H7 (cell line): Measurements from ENCODE around the gene PATE1. TPM values are rescaled to one million over a fixed set of nuclear protein-coding genes. Genes with fewer than 3 reads are reported as not detected.
A peak's percentile ranks its signal among the peaks of the same experiment; 100 is the strongest.
"Not testable (repeated sequence)": the region's sequence is repeated elsewhere in the genome, so short reads cannot be mapped to it uniquely, and the experiment has no call there.

Experiments used
- DNase-seq: peaks from one replicate; pipeline ENCODE4 v3.0.0; 2012
- H3K27me3 ChIP-seq: 2 replicates; pipeline ENCODE4 v1.6.0; 2011; ENCODE audit warnings: mild to moderate bottlenecking, low read length; ENCODE audit not compliant: control insufficient read depth, insufficient read depth
- H3K36me3 ChIP-seq: replicated peaks from 2 replicates; pipeline ENCODE4 v1.5.1; 2011; ENCODE audit warnings: low read length; ENCODE audit not compliant: control insufficient read depth, insufficient read depth
- H3K4me3 ChIP-seq: 2 replicates; pipeline ENCODE4 v1.5.1; 2011; ENCODE audit warnings: low read depth, mild to moderate bottlenecking, control low read depth, low read length, moderate library complexity; ENCODE audit not compliant: insufficient read depth
- total RNA-seq: library from RNA; depleted of rRNA; stranded (reverse); fragments of >200 nt; shearing (Covaris generic); gene quantifications from 2 replicates; pipeline ENCODE4 v1.2.3, GENCODE V29; 2014; rRNA removed

PATE1 gene, protein sequence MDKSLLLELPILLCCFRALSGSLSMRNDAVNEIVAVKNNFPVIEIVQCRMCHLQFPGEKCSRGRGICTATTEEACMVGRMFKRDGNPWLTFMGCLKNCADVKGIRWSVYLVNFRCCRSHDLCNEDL
- total RNA-seq: not detected in 2 replicates

DNA sequence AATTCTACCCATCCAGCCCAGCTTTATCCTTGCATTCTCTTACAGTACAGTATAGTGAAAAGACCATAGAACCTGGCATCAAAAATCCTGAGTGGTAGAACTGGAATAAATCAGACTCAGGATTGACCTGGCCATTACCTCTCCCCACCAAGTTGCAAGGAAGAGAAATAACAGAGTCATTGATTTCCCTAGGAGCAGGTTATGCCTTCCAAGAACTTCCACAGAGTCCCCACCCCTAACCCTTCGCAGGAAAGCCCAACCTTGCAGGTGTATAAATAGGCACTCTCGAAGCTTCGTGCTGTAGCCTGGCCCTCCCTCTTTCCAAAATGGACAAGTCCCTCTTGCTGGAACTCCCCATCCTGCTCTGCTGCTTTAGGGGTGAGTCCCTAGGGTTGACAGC, at the start of gene PATE1:
PATE1 (plus strand) TSS at position 301 of the 400 bp plus-strand sequence; CDS start at position 327, 26 bp downstream.
- no peak for DNase-seq
- no peaks in the 10 kb centered on the region; the same call in 1 of the 2 replicates for H3K27me3 ChIP-seq
- no peaks in the 10 kb centered on the region for H3K36me3 ChIP-seq
- no peak within 1 kb of the TSS for H3K4me3 ChIP-seq

DNA sequence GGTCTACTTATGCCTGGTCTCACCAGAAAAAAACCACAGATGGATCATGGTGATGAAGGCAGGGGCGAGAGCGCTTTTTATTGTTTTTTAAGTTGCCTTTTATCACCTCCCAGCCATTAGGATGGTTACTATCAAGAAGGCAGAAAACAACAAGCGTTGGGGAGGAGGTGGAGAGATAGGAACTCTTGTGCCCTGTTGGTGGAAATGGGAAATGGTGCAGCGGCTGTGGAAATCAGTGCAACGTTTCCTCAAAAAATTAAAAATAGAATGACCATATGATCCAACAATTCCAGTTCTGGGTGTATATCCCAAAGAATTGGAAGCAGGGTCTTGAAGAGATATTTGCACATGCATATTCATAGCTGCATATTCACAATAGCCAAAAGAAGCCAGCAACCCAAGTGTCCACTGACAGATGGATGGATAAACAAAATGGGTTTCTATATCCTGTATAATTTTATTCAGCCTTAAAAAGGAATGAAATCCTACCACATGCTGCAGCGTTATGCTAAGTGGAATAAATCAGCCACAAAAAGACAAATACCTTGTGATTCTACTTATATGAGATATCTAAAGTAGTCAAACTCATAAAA, 45.0 kb upstream of the PATE1 start:
- H3K4me3 ChIP-seq: no peak overlapping the region
- H3K36me3 ChIP-seq: no peaks in the 10 kb centered on the region
- DNase-seq: no peak
- no peaks in the 10 kb centered on the region for H3K27me3 ChIP-seq

DNA sequence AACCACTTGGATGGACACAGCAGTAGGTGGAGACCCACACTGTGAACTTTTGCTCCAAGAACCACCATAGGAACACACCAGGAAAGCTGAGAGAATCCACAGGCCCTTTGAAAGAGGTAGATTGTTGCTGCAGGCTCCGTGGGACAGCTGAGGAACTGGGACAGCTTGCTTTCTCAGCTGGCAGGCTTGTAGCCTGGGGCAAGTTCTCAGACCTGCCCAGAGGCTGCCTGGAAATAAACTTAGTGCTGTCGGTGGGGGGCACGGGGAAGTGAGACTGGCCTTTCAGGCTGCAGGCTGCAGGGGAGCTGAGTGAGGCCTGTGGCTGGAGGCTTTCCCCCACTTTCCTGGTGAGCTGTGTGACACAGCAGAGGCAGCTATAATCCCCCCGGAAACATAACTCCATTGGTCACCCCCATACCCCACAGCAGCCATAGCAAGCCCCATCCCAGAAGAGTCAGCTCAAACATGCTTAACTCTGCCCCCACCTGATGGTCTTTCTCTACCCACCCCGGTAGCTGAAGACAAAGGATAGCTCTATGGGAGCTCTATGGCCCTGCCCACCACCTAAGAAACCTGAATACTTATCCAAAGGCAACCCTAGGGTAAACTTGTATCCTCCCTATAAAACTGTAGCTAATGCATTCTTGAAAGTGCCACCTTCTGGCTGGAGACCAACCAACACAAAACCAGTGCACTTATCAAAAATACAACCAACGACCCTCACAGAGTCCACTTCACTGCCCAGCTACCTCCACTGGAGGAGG, 44.0 kb upstream of the PATE1 start:
- Histone ChIP-seq H3K36me3 (no peaks in the 10 kb centered on the region), H3K4me3 (no peak overlapping the region), H3K27me3 (no peaks in the 10 kb centered on the region)
- DNase-seq: peak; percentile 31

DNA sequence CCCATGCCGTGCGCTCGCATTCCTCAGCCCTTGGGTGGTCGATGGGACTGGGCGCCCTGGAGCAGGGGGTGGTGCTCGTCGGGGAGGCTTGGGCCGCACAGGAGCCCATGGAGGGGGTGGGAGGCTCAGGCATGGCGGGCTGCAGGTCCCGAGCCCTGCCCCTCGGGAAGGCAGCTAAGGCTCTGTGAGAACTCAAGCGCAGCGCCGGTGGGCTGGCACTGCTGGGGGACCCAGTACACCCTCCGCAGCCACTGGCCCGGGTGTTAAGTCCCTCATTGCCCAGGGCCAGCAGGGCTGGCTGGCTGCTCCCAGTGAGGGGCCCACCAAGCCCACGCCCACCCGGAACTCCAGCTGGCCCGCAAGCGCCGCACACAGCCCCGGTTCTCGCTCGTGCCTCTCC, 41.4 kb upstream of the PATE1 start:
- H3K27me3 ChIP-seq, H3K4me3 ChIP-seq, DNase-seq, H3K36me3 ChIP-seq: not testable (repeated sequence)

DNA sequence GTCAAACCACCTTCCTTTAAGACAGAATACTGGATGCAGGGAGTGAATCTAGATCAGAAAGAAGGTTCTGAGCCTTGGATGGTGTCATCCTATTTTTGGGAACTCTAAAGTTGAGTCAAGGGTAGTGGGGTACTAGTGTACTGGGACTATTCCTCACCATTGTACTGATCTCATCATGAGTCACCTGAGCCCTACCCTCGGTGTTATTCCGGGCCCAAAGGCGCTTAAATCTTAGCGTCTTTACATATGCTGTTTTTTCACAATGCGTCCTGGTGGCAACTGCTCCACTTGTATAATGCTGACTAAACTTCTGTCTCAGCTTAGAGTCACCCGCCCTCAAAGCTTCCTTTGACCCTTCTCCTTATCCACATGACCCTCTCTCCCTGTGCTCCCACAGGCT, 25.3 kb upstream of the PATE1 start:
- DNase-seq: no peak
- Histone ChIP-seq H3K27me3 (no peaks in the 10 kb centered on the region), H3K36me3 (no peaks in the 10 kb centered on the region), H3K4me3 (no peak overlapping the region)

DNA sequence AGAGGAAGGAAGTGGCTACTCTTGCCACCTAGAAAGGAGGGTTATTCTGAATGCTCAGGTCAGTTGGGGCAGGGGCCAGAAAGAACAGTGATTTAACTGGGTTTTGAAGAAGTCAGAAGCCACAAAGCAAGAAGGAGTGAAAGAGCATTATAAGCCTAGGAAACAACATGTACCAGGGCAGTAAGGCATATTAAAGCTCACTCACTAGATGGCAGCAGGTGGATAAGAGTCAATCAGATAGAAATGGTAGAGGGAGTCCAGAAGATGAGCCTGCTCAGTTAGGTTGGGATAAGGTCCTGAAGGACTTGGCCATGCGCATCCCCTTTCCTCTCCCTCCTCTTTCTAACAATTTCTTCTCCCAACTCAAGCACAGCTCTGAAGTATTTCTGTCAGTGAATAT, 22.0 kb upstream of the PATE1 start:
- DNase-seq: peak; percentile 22
- H3K36me3 ChIP-seq: no peaks in the 10 kb centered on the region
- H3K27me3 ChIP-seq: no peaks in the 10 kb centered on the region
- H3K4me3 ChIP-seq: no peak overlapping the region

DNA sequence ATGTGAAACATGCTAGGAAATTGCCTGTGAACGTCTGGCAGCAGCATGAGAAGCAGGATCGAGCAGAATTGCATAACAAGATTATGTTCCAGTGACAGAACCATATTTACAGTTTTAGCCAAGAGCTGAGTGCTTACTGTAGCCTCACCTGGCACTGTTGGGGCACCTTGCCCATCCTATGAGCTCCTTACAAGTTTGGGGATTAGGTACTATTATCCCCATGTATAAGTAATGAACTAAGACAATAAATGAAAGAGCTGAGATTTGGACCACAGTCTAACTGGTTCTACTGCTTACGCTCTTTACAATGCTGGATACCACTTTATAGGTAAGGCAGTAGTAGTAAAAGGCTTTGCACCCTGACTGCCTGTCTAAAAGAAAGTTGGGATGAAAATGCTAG, 17.1 kb upstream of the PATE1 start:
- H3K36me3 ChIP-seq: no peaks in the 10 kb centered on the region
- no peak overlapping the region for H3K4me3 ChIP-seq
- no peak for DNase-seq
- no peaks in the 10 kb centered on the region for H3K27me3 ChIP-seq

DNA sequence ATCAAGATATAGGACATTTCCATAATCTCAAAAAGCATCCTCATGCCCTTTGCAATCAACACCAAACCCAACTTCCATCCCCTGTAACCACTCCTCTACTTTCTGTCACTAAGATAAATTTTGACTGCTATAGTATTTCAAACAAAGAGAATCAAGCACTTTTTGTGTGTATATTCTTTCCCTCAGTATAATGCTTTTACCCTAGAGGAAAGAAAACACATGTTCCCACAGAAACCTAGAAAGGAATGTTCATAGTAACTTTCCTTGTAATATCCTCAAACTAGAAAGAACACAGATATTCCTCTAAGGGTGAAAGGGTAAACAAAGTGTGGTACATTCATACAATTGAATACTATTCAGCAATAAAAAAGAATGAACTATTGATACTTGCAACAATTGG, 5.5 kb upstream of the PATE1 start:
- no peaks in the 10 kb centered on the region; the same call in 1 of the 2 replicates for H3K27me3 ChIP-seq
- H3K36me3 ChIP-seq: no peaks in the 10 kb centered on the region
- H3K4me3 ChIP-seq: no peak overlapping the region
- no peak for DNase-seq

DNA sequence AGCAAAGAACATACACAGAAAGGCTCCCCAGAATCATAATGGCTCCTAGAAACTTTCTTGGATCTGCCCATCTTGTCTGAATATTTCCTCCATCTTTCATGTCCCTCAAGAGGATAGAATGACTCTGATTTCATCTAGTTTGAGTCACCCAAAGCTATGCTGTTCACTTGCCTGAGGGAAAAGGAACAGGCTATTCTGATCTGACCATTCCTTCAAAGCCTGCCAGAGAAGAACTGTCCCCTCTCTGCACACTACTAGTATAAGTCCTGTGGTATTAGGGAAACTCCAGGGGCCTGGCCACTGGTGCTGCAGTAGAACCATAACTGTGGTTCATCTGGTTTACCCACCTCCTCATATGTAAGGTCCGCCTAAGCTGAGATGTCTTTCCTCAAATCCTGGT, 2.4 kb upstream of the PATE1 start:
- no peak for DNase-seq
- H3K27me3 ChIP-seq: no peaks in the 10 kb centered on the region; the same call in 1 of the 2 replicates

DNA sequence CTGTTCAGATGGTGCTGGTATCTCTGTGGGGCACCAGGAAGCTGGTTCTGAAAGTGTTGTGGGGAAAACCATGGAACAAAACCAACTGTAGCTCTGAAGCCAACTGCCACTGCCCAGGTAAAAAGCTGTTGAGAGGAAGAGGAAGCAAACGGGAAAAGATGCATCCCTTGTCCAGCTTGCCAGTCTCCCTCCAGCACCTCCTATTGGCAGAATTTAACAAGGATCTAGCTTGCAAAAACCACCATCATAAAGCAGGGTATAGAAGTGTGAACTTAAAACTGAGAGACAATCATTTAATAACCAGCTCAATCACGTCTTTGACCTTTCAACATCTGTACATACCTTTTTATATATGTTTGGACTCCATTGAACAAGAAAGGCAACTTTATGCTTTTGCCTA, 4.5 kb downstream of the PATE1 start:
- Histone ChIP-seq H3K4me3 (no peak overlapping the region), H3K27me3 (no peaks in the 10 kb centered on the region; the same call in 1 of the 2 replicates), H3K36me3 (no peaks in the 10 kb centered on the region)
- no peak for DNase-seq

More for the DNA sequence above, 2.4 kb upstream of the PATE1 start:
- H3K4me3 ChIP-seq: no peak overlapping the region
- H3K36me3 ChIP-seq: no peaks in the 10 kb centered on the region

DNA sequence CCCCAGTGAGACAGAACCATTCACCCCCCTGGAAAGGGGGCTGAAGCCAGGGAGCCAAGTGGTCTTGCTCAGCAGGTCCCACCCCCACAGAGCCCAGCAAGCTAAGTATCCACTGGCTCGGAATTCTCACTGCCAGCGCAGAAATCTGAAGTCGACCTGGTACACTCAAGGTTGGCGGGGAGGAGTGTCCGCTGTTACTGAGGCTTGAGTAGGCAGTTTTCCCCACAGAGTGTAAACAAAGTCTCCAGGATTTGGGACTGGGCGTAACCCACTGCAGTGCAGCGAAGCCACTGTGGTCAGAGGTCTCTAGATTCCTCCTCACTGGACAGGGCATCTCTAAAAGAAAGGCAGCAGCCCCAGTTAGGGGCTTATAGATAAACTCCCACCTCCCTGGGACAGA, 10.0 kb downstream of the PATE1 start:
- Histone ChIP-seq H3K36me3 (no peaks in the 10 kb centered on the region), H3K4me3 (no peak overlapping the region), H3K27me3 (no peaks in the 10 kb centered on the region)
- no peak for DNase-seq

DNA sequence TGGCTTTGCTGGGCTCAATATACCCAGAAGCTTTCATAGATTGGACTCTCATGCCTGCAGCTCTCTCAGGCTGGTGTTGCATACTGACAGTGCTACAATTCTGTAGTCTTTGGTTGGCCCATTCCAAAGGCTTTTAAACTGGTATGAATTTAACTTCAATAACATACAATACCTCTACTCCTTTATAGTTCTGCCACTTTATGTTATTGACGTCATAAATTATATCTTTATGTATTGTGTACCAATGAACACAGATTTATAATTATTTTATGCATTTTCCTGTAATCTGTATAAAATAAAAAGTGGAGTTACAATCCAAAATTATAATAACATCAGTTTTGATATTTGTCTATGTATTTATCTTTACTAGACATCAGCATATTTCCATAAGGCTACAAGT, 16.4 kb downstream of the PATE1 start:
- no peak overlapping the region for H3K4me3 ChIP-seq
- no peaks in the 10 kb centered on the region for H3K27me3 ChIP-seq
- no peak for DNase-seq
- H3K36me3 ChIP-seq: no peaks in the 10 kb centered on the region

DNA sequence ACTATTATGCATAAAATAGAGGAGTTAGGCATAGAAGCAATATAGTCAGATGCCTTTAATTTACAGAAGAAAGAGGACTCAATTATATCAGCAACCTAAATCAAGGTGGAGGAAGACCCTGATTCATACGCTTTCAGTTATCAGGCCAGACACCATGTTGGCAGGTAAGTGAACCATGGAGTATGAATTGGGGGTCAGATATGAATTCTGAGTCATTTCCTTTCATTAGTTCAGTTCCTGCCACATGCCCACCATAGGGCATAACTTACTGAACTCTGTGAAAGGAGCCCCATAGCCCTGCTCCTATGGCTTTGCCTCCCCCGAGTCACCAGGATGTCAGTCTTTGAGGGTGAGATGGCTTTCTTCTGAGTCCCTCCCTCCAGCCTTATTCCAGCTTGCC, 17.4 kb downstream of the PATE1 start:
- Histone ChIP-seq H3K4me3 (no peak overlapping the region), H3K27me3 (no peaks in the 10 kb centered on the region), H3K36me3 (no peaks in the 10 kb centered on the region)
- no peak for DNase-seq

DNA sequence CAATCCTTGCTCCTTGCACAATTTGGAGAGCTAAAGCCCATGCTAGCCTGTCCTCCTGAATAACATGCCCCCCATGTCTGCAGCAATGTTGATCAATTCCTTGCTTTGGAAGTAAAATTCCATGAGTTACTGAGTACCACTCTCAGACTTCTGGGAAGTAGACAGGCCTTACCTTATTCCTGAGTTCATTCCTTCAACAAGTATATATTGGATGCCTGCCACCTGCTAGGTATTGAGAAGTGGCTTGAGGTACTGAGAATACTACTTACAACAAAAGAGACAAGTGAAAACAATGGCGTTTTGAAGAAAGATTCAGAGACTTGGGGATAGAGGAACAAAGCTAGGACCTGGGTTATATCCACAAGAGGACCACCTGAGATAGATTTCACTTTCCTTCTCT, 20.2 kb downstream of the PATE1 start:
- H3K27me3 ChIP-seq: no peaks in the 10 kb centered on the region
- no peaks in the 10 kb centered on the region for H3K36me3 ChIP-seq
- no peak for DNase-seq
- H3K4me3 ChIP-seq: no peak overlapping the region

DNA sequence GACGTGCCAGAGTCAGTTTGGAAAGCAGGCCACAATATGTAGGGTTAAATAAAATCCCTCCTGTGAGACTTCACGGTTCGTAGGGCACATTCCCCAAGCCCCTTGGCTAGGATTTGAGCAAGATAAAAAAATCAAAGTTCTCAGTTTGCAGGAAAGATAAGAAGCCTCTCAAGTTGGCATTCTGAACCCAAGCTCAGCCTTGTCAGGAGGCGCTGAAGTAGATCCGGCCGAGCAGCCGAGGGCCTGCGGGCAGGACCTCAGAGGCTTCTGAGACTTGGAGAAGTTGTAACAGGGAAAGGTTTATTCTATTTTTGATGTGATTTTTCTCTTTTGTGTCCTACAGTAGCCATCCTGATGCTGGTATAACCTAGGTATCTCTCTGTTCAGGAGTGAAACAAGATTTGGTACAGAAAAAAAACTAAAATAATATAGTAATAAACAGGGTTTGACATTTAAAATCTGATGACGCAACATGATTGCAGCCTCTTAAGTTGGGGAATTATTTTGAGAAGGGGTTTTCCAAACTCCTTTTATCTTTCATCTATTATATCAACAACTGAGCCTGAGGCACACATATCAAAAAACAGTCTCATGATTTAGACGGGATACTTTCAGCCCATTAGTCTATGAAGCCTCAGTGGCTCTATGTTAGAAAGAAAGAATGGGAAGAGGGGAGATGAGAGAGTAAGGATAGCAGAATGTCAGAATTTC, 22.4 kb downstream of the PATE1 start:
- H3K36me3 ChIP-seq: no peaks in the 10 kb centered on the region
- no peaks in the 10 kb centered on the region for H3K27me3 ChIP-seq
- no peak for DNase-seq
- H3K4me3 ChIP-seq: no peak overlapping the region
